OCI-LY1 (cell line): Measurements from ENCODE around the gene PBX1.

Source experiments
- CTCF ChIP-seq: fragments of 200-600 bp; sonication (generic), shearing (Covaris generic); IDR thresholded peaks from 2 replicates; pipeline ENCODE4 v1.5.1; 2017; ENCODE audit warnings: mild to moderate bottlenecking, antibody characterized with exemption, low read length, moderate library complexity, mixed read lengths
- EZH2 ChIP-seq: fragments of 200-600 bp; sonication (generic), shearing (Covaris generic); IDR thresholded peaks from 2 replicates; pipeline ENCODE4 v1.8.0; 2017; ENCODE audit warnings: borderline replicate concordance, mixed run types, mild to moderate bottlenecking, antibody characterized with exemption, low read length, moderate library complexity, mixed read lengths

- TF ChIP-seq CTCF, result no peak
- no peak for TF ChIP-seq EZH2
Observed at GRCh38 chr1:164638492-164639202, 79.7 kb downstream of the PBX1 start.
